Osteocyte (in vitro differentiated cells): ENCODE data around the gene PIM2. TPM values are rescaled to one million over a fixed set of nuclear protein-coding genes. Genes with fewer than 3 reads are reported as not detected.

Experiments
- DNase-seq: peaks from one replicate; pipeline ENCODE4 v3.0.0; 2021; ENCODE audit warnings: mixed read lengths; ENCODE audit not compliant: unreplicated experiment; ENCODE audit errors: extremely low spot score
- H3K27ac Mint-ChIP-seq: one replicate; pipeline ENCODE4 v1.8.0; 2021; ENCODE audit warnings: mild to moderate bottlenecking, mixed read lengths; ENCODE audit not compliant: unreplicated experiment
- H3K27me3 Mint-ChIP-seq: one replicate; pipeline ENCODE4 v1.8.0; 2021; ENCODE audit warnings: mixed read lengths; ENCODE audit not compliant: unreplicated experiment
- H3K36me3 Mint-ChIP-seq: one replicate; pipeline ENCODE4 v1.8.0; 2021; ENCODE audit warnings: mixed read lengths; ENCODE audit not compliant: unreplicated experiment
- H3K4me1 Mint-ChIP-seq: one replicate; pipeline ENCODE4 v1.8.0; 2021; ENCODE audit warnings: mixed read lengths; ENCODE audit not compliant: unreplicated experiment
- H3K4me3 Mint-ChIP-seq: one replicate; pipeline ENCODE4 v1.8.0; 2021; ENCODE audit warnings: mild to moderate bottlenecking, moderate library complexity, mixed read lengths; ENCODE audit not compliant: unreplicated experiment
- H3K9me3 Mint-ChIP-seq: one replicate; pipeline ENCODE4 v1.8.0; 2021; ENCODE audit warnings: mixed read lengths; ENCODE audit not compliant: unreplicated experiment
- total RNA-seq: library from RNA; stranded (reverse); gene quantifications from 2 replicates; pipeline ENCODE4 v1.2.1, GENCODE V29; 2021
- TF ChIP-seq, protein P1 (sequence below): fragments of 200-600 bp; sonication (generic); IDR thresholded peaks from 2 replicates; pipeline ENCODE4 v1.5.0; 2021; ENCODE audit warnings: antibody characterized with exemption, mild to moderate bottlenecking, moderate library complexity

Gene PIM2
- total RNA-seq, 1 donor from 2014 or later: 7.3 TPM

- H3K36me3 Mint-ChIP-seq: no peaks in the 10 kb centered on the region
- no peaks in the 10 kb centered on the region for H3K9me3 Mint-ChIP-seq
- no peak for DNase-seq
- H3K4me1 Mint-ChIP-seq: peaks cover 26% of the 10 kb centered on the region
- peak overlapping the region; percentile 74 for H3K4me3 Mint-ChIP-seq
- peak overlapping the region; percentile 94 for H3K27ac Mint-ChIP-seq
- H3K27me3 Mint-ChIP-seq: no peaks in the 10 kb centered on the region
- TF ChIP-seq, protein P1, sequence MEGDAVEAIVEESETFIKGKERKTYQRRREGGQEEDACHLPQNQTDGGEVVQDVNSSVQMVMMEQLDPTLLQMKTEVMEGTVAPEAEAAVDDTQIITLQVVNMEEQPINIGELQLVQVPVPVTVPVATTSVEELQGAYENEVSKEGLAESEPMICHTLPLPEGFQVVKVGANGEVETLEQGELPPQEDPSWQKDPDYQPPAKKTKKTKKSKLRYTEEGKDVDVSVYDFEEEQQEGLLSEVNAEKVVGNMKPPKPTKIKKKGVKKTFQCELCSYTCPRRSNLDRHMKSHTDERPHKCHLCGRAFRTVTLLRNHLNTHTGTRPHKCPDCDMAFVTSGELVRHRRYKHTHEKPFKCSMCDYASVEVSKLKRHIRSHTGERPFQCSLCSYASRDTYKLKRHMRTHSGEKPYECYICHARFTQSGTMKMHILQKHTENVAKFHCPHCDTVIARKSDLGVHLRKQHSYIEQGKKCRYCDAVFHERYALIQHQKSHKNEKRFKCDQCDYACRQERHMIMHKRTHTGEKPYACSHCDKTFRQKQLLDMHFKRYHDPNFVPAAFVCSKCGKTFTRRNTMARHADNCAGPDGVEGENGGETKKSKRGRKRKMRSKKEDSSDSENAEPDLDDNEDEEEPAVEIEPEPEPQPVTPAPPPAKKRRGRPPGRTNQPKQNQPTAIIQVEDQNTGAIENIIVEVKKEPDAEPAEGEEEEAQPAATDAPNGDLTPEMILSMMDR: no peak
Measured at GRCh38 chrX:48918301-48918642, 552 bp downstream of the PIM2 start.

DNA sequence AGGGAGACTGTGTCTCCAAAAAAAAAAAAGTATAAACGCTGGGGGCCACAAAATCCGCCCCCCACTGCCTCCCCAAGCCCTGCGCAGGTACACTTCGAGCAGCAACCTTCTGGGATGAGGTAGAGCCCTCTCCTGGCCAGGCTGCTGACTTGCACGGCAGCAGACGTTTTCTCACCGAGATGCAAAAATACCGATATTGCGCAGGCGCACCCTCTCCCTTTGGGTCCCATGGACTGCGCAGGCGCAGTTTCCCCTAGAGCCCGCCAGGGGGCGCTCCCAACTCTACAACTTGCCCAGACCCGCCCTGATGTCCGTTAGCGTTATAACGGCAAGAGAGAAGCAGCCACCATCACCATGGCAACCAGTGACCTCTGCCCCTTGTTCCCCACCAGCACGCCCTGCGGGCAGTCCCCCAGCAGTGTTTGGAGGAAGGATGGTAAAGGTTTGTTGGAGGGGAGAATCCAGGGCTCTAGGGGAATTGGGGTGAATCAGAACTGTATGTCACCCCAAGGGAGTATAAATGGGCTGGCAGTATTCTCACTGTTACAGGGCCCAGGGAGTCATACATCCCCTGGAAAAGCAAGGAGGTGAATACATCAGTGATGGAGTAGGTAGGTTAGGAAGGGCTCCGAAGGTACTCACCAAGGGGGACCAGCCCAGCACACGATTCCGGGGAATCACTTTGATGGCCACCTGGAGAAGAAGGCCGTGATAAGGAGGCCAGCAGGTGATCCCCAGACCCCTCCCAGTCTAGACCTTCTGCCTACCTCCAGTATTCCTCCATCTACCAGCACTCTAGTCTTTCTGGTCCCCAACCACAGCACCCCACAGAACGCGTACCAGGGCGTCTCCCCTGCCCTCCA lies 1.5 kb downstream of the PIM2 start:
- H3K36me3 Mint-ChIP-seq: no peaks in the 10 kb centered on the region
- peaks cover 26% of the 10 kb centered on the region for H3K4me1 Mint-ChIP-seq
- TF ChIP-seq, protein P1: peak; percentile 92
- H3K9me3 Mint-ChIP-seq: no peaks in the 10 kb centered on the region
- peak overlapping the region; percentile 64 for H3K4me3 Mint-ChIP-seq
- peak; percentile 95 for DNase-seq
- H3K27ac Mint-ChIP-seq: peak overlapping the region; percentile 94
- H3K27me3 Mint-ChIP-seq: no peaks in the 10 kb centered on the region

- no peak overlapping the region for H3K4me3 Mint-ChIP-seq
- TF ChIP-seq, protein P1: no peak
Measured at GRCh38 chrX:48914593-48915493, 4.0 kb downstream of the PIM2 start.

DNA sequence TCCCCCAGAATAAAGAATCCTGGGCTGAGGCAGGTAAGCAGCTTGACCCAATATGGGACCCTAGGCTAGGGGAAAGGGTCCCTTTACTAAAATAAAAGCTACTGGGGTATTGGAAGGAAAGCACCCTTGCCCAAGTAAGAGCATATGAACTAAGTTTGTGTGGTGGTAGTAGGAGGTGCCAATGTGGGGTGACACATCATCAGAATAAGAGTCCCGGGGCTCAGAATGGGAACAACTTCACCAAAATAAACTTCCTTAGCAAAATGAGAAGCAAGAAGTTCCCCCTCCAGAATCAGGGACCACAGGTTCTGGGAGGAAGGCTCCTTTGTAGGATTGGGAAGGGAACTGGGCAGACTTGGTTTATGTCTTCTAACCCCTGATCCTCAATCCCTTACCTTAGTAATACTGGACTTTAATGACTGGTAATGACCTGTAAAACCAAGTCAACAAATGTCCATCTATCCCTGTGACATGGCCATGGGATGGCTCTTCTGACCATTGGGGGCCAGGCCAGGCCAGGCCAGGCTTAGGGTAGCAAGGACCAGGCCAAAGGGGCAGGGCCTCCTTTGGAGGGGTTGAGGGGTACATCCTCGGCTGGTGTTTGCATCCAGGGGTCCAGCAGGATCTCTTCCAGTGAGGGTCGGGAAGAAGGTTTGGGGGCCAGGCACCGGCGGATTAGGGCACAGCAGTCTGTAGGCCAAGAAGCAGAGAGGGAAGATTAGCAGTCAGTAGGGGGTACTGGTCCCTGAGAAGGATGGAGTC lies 5.0 kb downstream of the PIM2 start:
- Mint-ChIP-seq H3K9me3 (peaks cover 4% of the 10 kb centered on the region), H3K4me1 (peaks cover 26% of the 10 kb centered on the region)

More at GRCh38 chrX:48914593-48915493, 4.0 kb downstream of the PIM2 start:
- Mint-ChIP-seq H3K27ac (no peak overlapping the region), H3K36me3 (no peaks in the 10 kb centered on the region), H3K27me3 (no peaks in the 10 kb centered on the region), H3K9me3 (peaks cover 4% of the 10 kb centered on the region), H3K4me1 (peaks cover 32% of the 10 kb centered on the region)
- DNase-seq: no peak

More for the DNA sequence above, 5.0 kb downstream of the PIM2 start:
- H3K4me3 Mint-ChIP-seq: no peak overlapping the region
- TF ChIP-seq, protein P1: no peak
- no peak for DNase-seq
- H3K36me3 Mint-ChIP-seq: no peaks in the 10 kb centered on the region
- H3K27ac Mint-ChIP-seq: no peak overlapping the region
- no peaks in the 10 kb centered on the region for H3K27me3 Mint-ChIP-seq
